GM23338 (cell line): Measurements from ENCODE around the gene TPSB2. TPM values are rescaled to one million over a fixed set of nuclear protein-coding genes. Genes with fewer than 3 reads are reported as not detected.

Source experiments
- ATAC-seq: fragments of 200-7000 bp; cut with Tn5 transposase; 3 replicates; pipeline ENCODE4 v1.9.1; 2020
- DNase-seq: peaks from one replicate; pipeline ENCODE4 v3.0.0-alpha.2; 2015; ENCODE audit warnings: low spot score
- H2AFZ ChIP-seq: fragments of 200-600 bp; sonication (generic); 2 replicates; pipeline ENCODE4 v1.8.0; 2016; ENCODE audit warnings: antibody characterized with exemption, mild to moderate bottlenecking, moderate library complexity
- H3F3A ChIP-seq: fragments of 200-600 bp; sonication (generic); replicated peaks from 2 replicates; pipeline ENCODE4 v1.8.0; 2017; ENCODE audit warnings: antibody characterized with exemption, mixed run types, low read depth
- H3K27ac ChIP-seq: fragments of 200-600 bp; sonication (generic); 2 replicates; pipeline ENCODE4 v1.6.1; 2016; ENCODE audit warnings: low read depth
- H3K27me3 ChIP-seq: fragments of 200-600 bp; sonication (generic); 2 replicates; pipeline ENCODE4 v1.8.0; 2016; ENCODE audit warnings: mild to moderate bottlenecking, mixed run types, moderate library complexity; ENCODE audit not compliant: insufficient read depth
- H3K36me3 ChIP-seq: fragments of 200-600 bp; sonication (generic); 2 replicates; pipeline ENCODE4 v1.8.0; 2016; ENCODE audit warnings: mild to moderate bottlenecking; ENCODE audit not compliant: insufficient read depth
- H3K4me1 ChIP-seq: fragments of 200-600 bp; sonication (generic); 2 replicates; pipeline ENCODE4 v1.8.0; 2016; ENCODE audit warnings: mild to moderate bottlenecking, moderate library complexity; ENCODE audit not compliant: insufficient read depth
- H3K4me2 ChIP-seq: fragments of 200-600 bp; sonication (generic); 2 replicates; pipeline ENCODE4 v1.7.1; 2017; ENCODE audit warnings: mixed run types
- H3K4me3 ChIP-seq: fragments of 200-600 bp; sonication (generic); 2 replicates; pipeline ENCODE4 v1.6.1; 2016; ENCODE audit warnings: mixed run types
- H3K79me2 ChIP-seq: fragments of 200-600 bp; sonication (generic); replicated peaks from 2 replicates; pipeline ENCODE4 v1.8.0; 2017; ENCODE audit warnings: mild to moderate bottlenecking; ENCODE audit not compliant: insufficient read depth
- H3K9me2 ChIP-seq: fragments of 200-600 bp; sonication (generic); 2 replicates; pipeline ENCODE4 v1.8.0; 2017; ENCODE audit not compliant: insufficient read depth
- H4K20me1 ChIP-seq: fragments of 200-600 bp; sonication (generic); replicated peaks from 2 replicates; pipeline ENCODE4 v1.8.0; 2017; ENCODE audit warnings: mild to moderate bottlenecking; ENCODE audit not compliant: insufficient read depth
- H3K27ac Mint-ChIP-seq: 2 replicates; pipeline ENCODE4 v1.8.0; 2020; ENCODE audit warnings: inconsistent platforms, mild to moderate bottlenecking, moderate library complexity, mixed read lengths
- H3K27me3 Mint-ChIP-seq: 3 replicates; pipeline ENCODE4 v1.8.0; 2022; ENCODE audit warnings: low read depth, mild to moderate bottlenecking, moderate library complexity, mixed read lengths, inconsistent platforms; ENCODE audit not compliant: insufficient read depth, poor library complexity
- H3K36me3 Mint-ChIP-seq: 3 replicates; pipeline ENCODE4 v1.8.0; 2021; ENCODE audit warnings: low read depth, mild to moderate bottlenecking, inconsistent platforms, moderate library complexity, mixed read lengths
- H3K4me1 Mint-ChIP-seq: 3 replicates; pipeline ENCODE4 v1.8.0; 2020; ENCODE audit warnings: mild to moderate bottlenecking, inconsistent platforms, mixed read lengths
- H3K4me3 Mint-ChIP-seq: 3 replicates; pipeline ENCODE4 v1.8.0; 2021; ENCODE audit warnings: moderate library complexity, mild to moderate bottlenecking, inconsistent platforms, mixed read lengths
- H3K9me3 Mint-ChIP-seq: 3 replicates; pipeline ENCODE4 v1.8.0; 2020; ENCODE audit warnings: moderate library complexity, mild to moderate bottlenecking, inconsistent platforms, mixed read lengths
- CREB1 ChIP-seq: fragments of 250-450 bp; sonication (Bioruptor Pico); IDR thresholded peaks from 2 replicates; pipeline ENCODE4 v1.5.0; 2020; ENCODE audit warnings: low read depth, mild to moderate bottlenecking, moderate library complexity
- CTCF ChIP-seq, 2 experiments: fragments of 200-600 bp in 1 of 2; sonication (generic) in 1 of 2; conservative IDR thresholded peaks; 2 replicates each; pipeline versions ENCODE4 v1.5.1 to v1.6.1; 2016 to 2017; ENCODE audit warnings: antibody characterized with exemption in 2 of 2, low read depth in 2 of 2, mild to moderate bottlenecking in 2 of 2, moderate library complexity in 1 of 2
- ETS1 ChIP-seq: IDR thresholded peaks from 2 replicates; pipeline ENCODE4 v1.6.1; 2016; ENCODE audit warnings: antibody characterized with exemption
- EZH2 ChIP-seq: fragments of 200-600 bp; sonication (generic); IDR thresholded peaks from one replicate; pipeline ENCODE4 v1.8.0; 2017; ENCODE audit warnings: antibody characterized with exemption, mild to moderate bottlenecking, low read depth; ENCODE audit not compliant: unreplicated experiment
- EZH2phosphoT487 ChIP-seq: fragments of 200-600 bp; sonication (generic); IDR thresholded peaks from one replicate; pipeline ENCODE4 v1.8.1; 2018; ENCODE audit warnings: antibody characterized with exemption; ENCODE audit not compliant: unreplicated experiment
- JUNB ChIP-seq: IDR thresholded peaks from one replicate; pipeline ENCODE4 v1.6.1; 2016; ENCODE audit warnings: antibody characterized with exemption; ENCODE audit not compliant: unreplicated experiment
- NANOG ChIP-seq: IDR thresholded peaks from 2 replicates; pipeline ENCODE4 v1.6.1; 2016; ENCODE audit warnings: antibody characterized with exemption, borderline replicate concordance
- POLR2AphosphoS5 ChIP-seq: IDR thresholded peaks from 2 replicates; pipeline ENCODE4 v1.6.1; 2016; ENCODE audit warnings: antibody characterized with exemption, low read depth
- REST ChIP-seq: IDR thresholded peaks from one replicate; pipeline ENCODE4 v1.6.1; 2018; ENCODE audit warnings: antibody characterized with exemption; ENCODE audit not compliant: unreplicated experiment
- STAT1 ChIP-seq: IDR thresholded peaks from one replicate; pipeline ENCODE4 v1.6.1; 2016; ENCODE audit warnings: antibody characterized with exemption; ENCODE audit not compliant: unreplicated experiment
- ZNF114 ChIP-seq: fragments of 250-450 bp; sonication (Bioruptor Pico); IDR thresholded peaks from 2 replicates; pipeline ENCODE4 v1.5.0; 2020; ENCODE audit warnings: mild to moderate bottlenecking, moderate library complexity
- ZNF331 ChIP-seq: fragments of 250-450 bp; sonication (Bioruptor Pico); IDR thresholded peaks from 2 replicates; pipeline ENCODE4 v1.5.0; 2020; ENCODE audit warnings: low read depth, mild to moderate bottlenecking, moderate library complexity
- ZNF462 ChIP-seq: fragments of 250-450 bp; sonication (Bioruptor Pico); IDR thresholded peaks from 2 replicates; pipeline ENCODE4 v1.5.0; 2020; ENCODE audit warnings: mild to moderate bottlenecking, moderate library complexity
- polyA plus RNA-seq: library from polyadenylated mRNA; unstranded; fragments of >200 nt; fragmentation: Nextera tagmentation; extraction: Ambion mirVana; gene quantifications from 2 replicates; pipeline ENCODE4 v1.2.1, GENCODE V29; 2016
- total RNA-seq: library from RNA; depleted of rRNA; stranded (reverse); fragments of >200 nt; shearing (Covaris generic); gene quantifications from 2 replicates; pipeline ENCODE4 v1.2.3, GENCODE V29; 2014

The TPSB2 gene
- total and polyA plus RNA-seq, 2 experiments from 2014 or later, result 0.23 TPM; not detected in 1

GRCh38 chr16:1192384-1193073 is 37.5 kb downstream of the TPSB2 start:
- no peak for DNase-seq
- Histone ChIP-seq H3K79me2 (no peaks in the 10 kb centered on the region; the same call in 1 of the 2 replicates), H3K4me1 (no peaks in the 10 kb centered on the region), H3K27me3 (no peaks in the 10 kb centered on the region), H3K4me3 (no peak overlapping the region), H3F3A (no peaks in the 10 kb centered on the region), H3K27ac (no peak overlapping the region), H4K20me1 (peaks cover 4% of the 10 kb centered on the region; the same call in 1 of the 2 replicates), H3K4me2 (no peak overlapping the region), H2AFZ (no peak overlapping the region), H3K9me2 (no peaks in the 10 kb centered on the region), H3K36me3 (no peaks in the 10 kb centered on the region)
- TF ChIP-seq STAT1, result no peak
- no peak for TF ChIP-seq POLR2AphosphoS5
- no peak for TF ChIP-seq NANOG
- no peak for TF ChIP-seq EZH2
- TF ChIP-seq CTCF (conservative IDR thresholded peaks at IDR 0.05; ENCODE audit: low read depth in 2 of 2), result no peak
- TF ChIP-seq EZH2phosphoT487, result no peak
- no peak for TF ChIP-seq ETS1
- TF ChIP-seq ZNF331 (CRISPR knock-in tag), result no peak
- no peak for TF ChIP-seq CREB1 (CRISPR knock-in tag)
- no peak for TF ChIP-seq ZNF114
- no peak for TF ChIP-seq REST
- no peak for TF ChIP-seq JUNB
- no peak for TF ChIP-seq ZNF462 (CRISPR knock-in tag)
- Mint-ChIP-seq H3K9me3 (no peaks in the 10 kb centered on the region), H3K4me1 (peaks cover 3% of the 10 kb centered on the region; the same call in 1 of the 3 replicates), H3K4me3 (no peak overlapping the region), H3K36me3 (no peaks in the 10 kb centered on the region), H3K27ac (no peak overlapping the region; the same call in 1 of the 2 replicates), H3K27me3 (peaks cover 10% of the 10 kb centered on the region)
- no peak for ATAC-seq
